Measurements from ENCODE around the gene SPACA4. TPM values are rescaled to one million over a fixed set of nuclear protein-coding genes. Genes with fewer than 3 reads are reported as not detected.

Gene SPACA4
- total RNA-seq, 1 experiment from 2014 or later: not detected

DNA sequence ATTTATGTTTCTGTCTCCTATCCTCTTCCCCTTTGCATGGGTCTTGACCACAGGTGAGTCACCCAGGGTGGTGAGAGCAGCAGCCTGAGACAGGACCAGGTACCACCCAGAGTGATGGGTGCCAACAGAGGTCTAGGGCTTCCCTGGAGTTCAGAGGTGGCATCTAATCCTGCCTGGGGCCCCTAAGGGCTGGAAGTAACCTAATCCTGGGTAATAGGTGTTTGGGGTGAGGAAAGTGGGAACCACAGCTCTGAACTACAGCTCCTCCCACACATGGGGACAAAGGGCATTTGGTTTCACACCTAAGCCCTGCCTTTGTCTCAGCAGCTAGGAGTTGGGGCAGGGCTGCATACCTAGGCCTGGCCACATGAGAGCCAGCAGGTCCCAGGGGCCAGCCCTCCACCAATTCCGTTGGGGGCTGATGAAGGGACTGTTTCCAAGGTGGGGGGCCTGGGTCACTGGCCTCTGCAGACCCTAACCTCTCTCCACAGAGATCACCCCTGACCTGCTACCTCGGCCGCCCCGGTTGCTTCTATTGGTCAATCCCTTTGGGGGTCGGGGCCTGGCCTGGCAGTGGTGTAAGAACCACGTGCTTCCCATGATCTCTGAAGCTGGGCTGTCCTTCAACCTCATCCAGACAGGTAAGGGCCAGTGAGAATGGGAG is 20.8 kb downstream of the SPACA4 start:
- Mint-ChIP-seq H3K27ac (ENCODE audit: low read depth, unreplicated experiment) (no peak overlapping the region), H3K9me3 (ENCODE audit: unreplicated experiment) (no peaks in the 10 kb centered on the region), H3K4me3 (ENCODE audit: unreplicated experiment) (no peak overlapping the region), H3K36me3 (ENCODE audit: insufficient read depth, unreplicated experiment) (peaks cover 21% of the 10 kb centered on the region), H3K27me3 (ENCODE audit: insufficient read depth, unreplicated experiment) (no peaks in the 10 kb centered on the region), H3K4me1 (ENCODE audit: insufficient read depth, unreplicated experiment) (peaks cover 23% of the 10 kb centered on the region)
- TF ChIP-seq, protein P1, sequence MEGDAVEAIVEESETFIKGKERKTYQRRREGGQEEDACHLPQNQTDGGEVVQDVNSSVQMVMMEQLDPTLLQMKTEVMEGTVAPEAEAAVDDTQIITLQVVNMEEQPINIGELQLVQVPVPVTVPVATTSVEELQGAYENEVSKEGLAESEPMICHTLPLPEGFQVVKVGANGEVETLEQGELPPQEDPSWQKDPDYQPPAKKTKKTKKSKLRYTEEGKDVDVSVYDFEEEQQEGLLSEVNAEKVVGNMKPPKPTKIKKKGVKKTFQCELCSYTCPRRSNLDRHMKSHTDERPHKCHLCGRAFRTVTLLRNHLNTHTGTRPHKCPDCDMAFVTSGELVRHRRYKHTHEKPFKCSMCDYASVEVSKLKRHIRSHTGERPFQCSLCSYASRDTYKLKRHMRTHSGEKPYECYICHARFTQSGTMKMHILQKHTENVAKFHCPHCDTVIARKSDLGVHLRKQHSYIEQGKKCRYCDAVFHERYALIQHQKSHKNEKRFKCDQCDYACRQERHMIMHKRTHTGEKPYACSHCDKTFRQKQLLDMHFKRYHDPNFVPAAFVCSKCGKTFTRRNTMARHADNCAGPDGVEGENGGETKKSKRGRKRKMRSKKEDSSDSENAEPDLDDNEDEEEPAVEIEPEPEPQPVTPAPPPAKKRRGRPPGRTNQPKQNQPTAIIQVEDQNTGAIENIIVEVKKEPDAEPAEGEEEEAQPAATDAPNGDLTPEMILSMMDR (IDR thresholded peaks at IDR 0.05; ENCODE audit: unreplicated experiment): no peak
- ChIA-PET CTCF (no interaction called here), POLR2A (interaction anchor here (0.5 to 1.9 kb wide), 3 partner anchors 8 to 1604 kb away, joined by 3 to 8 read pairs (median 3); partner anchors contain the start of genes FAM83E, RPL18 and SPHK2)
- BruUV-seq (replicated peaks): no TSS peak
- no peak for DNase-seq (ENCODE audit: unreplicated experiment)
- intact Hi-C loops (cut with micrococcal nuclease): no loop called here

DNA sequence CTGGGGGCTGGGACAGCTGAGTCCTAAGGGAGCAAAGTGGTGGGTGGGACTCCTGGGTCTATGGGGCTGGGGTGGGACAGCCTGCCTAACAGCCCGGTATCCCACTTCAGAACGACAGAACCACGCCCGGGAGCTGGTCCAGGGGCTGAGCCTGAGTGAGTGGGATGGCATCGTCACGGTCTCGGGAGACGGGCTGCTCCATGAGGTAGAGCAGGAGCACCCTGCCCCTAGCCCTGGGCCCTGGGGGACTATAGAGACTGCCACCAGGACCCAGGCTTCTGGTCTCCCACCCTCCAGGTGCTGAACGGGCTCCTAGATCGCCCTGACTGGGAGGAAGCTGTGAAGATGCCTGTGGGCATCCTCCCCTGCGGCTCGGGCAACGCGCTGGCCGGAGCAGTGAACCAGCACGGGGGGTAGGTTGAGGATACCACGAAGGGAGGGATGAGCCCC is 21.3 kb downstream of the SPACA4 start:
- DNase-seq (ENCODE audit: unreplicated experiment): no peak
- TF ChIP-seq, protein P1 (IDR thresholded peaks at IDR 0.05; ENCODE audit: unreplicated experiment): no peak
- H3K27me3 Mint-ChIP-seq (ENCODE audit: insufficient read depth, unreplicated experiment): no peaks in the 10 kb centered on the region
- H3K36me3 Mint-ChIP-seq (ENCODE audit: insufficient read depth, unreplicated experiment): peaks cover 21% of the 10 kb centered on the region
- peaks cover 24% of the 10 kb centered on the region for H3K4me1 Mint-ChIP-seq (ENCODE audit: insufficient read depth, unreplicated experiment)
- no peak overlapping the region for H3K27ac Mint-ChIP-seq (ENCODE audit: low read depth, unreplicated experiment)
- ChIA-PET POLR2A (interaction anchor here (0.5 to 1.9 kb wide), 3 partner anchors 9 to 1604 kb away, joined by 3 to 8 read pairs (median 3); partner anchors contain the start of genes FAM83E, RPL18 and SPHK2), CTCF (no interaction called here)
- intact Hi-C loops (cut with micrococcal nuclease): no loop called here
- H3K9me3 Mint-ChIP-seq (ENCODE audit: unreplicated experiment): no peaks in the 10 kb centered on the region
- BruUV-seq (replicated peaks): no TSS peak
- H3K4me3 Mint-ChIP-seq (ENCODE audit: unreplicated experiment): no peak overlapping the region

GRCh38 chr19:48628486-48629296 is 22.1 kb downstream of the SPACA4 start:
- H3K27ac Mint-ChIP-seq (ENCODE audit: low read depth, unreplicated experiment): no peak overlapping the region
- intact Hi-C loops (cut with micrococcal nuclease): no loop called here
- POLR2A ChIA-PET: interaction anchor here (1.0 to 1.9 kb wide), 3 partner anchors 9 to 14 kb away, joined by 3 to 8 read pairs (median 4); partner anchors contain the start of genes FAM83E, RPL18 and SPHK2
- no peak for DNase-seq (ENCODE audit: unreplicated experiment)
- H3K27me3 Mint-ChIP-seq (ENCODE audit: insufficient read depth, unreplicated experiment): no peaks in the 10 kb centered on the region
- peaks cover 17% of the 10 kb centered on the region for H3K36me3 Mint-ChIP-seq (ENCODE audit: insufficient read depth, unreplicated experiment)
- no peak overlapping the region for H3K4me3 Mint-ChIP-seq (ENCODE audit: unreplicated experiment)
- H3K9me3 Mint-ChIP-seq (ENCODE audit: unreplicated experiment): no peaks in the 10 kb centered on the region
- H3K4me1 Mint-ChIP-seq (ENCODE audit: insufficient read depth, unreplicated experiment): peaks cover 24% of the 10 kb centered on the region
- CTCF ChIA-PET: no interaction called here
- TF ChIP-seq, protein P1 (IDR thresholded peaks at IDR 0.05; ENCODE audit: unreplicated experiment): no peak
- no TSS peak for BruUV-seq (replicated peaks)

- H3K4me1 Mint-ChIP-seq (ENCODE audit: insufficient read depth, unreplicated experiment): peaks cover 19% of the 10 kb centered on the region
- H3K9me3 Mint-ChIP-seq (ENCODE audit: unreplicated experiment): no peaks in the 10 kb centered on the region
- H3K27me3 Mint-ChIP-seq (ENCODE audit: insufficient read depth, unreplicated experiment): no peaks in the 10 kb centered on the region
- no peak overlapping the region for H3K4me3 Mint-ChIP-seq (ENCODE audit: unreplicated experiment)
- intact Hi-C loops (cut with micrococcal nuclease): no loop called here
- H3K36me3 Mint-ChIP-seq (ENCODE audit: insufficient read depth, unreplicated experiment): peaks cover 13% of the 10 kb centered on the region
- CTCF ChIA-PET: no interaction called here
- TF ChIP-seq, protein P1 (IDR thresholded peaks at IDR 0.05; ENCODE audit: unreplicated experiment): no peak
- no peak for DNase-seq (ENCODE audit: unreplicated experiment)
- POLR2A ChIA-PET: interaction anchor here (1.4 kb wide), 1 partner anchor 10 kb away, joined by 4 read pairs; the partner anchor contains the start of genes RPL18 and SPHK2
- no peak overlapping the region for H3K27ac Mint-ChIP-seq (ENCODE audit: low read depth, unreplicated experiment)
- BruUV-seq (replicated peaks): no TSS peak
These were observed 22.7 kb downstream of the SPACA4 start for GRCh38 chr19:48629297-48629598.

Data from MCF 10A (cell line).